Activated naive CD4-positive, alpha-beta T cell treated with anti-CD3 and anti-CD28 coated beads for 36 hours (primary cell): Measurements from ENCODE around the gene ADGRL1. TPM values are rescaled to one million over a fixed set of nuclear protein-coding genes. Genes with fewer than 3 reads are reported as not detected.
"Not testable (repeated sequence)": the region's sequence is repeated elsewhere in the genome, so short reads cannot be mapped to it uniquely, and the experiment has no call there.

ENCODE experiments used
- CTCF ChIA-PET: fragments of 350-600 bp; sonication (Branson Sonifier 250); formaldehyde crosslinking; loops from one replicate; lab custom pipeline; 2021; ENCODE audit warnings: antibody characterized with exemption; lab: Charles Lee
- DNase-seq: peaks from one replicate; pipeline ENCODE4 v3.0.0-alpha.2; 2020
- H3K27ac Mint-ChIP-seq: one replicate; pipeline ENCODE4 v1.8.0; 2021; ENCODE audit warnings: mild to moderate bottlenecking, mixed read lengths
- H3K27me3 Mint-ChIP-seq: one replicate; pipeline ENCODE4 v1.8.0; 2021; ENCODE audit warnings: low read depth, mixed read lengths
- H3K36me3 Mint-ChIP-seq: one replicate; pipeline ENCODE4 v1.8.0; 2021; ENCODE audit warnings: low read depth, mixed read lengths
- H3K4me1 Mint-ChIP-seq: one replicate; pipeline ENCODE4 v1.8.0; 2021; ENCODE audit warnings: low read depth, mixed read lengths
- H3K4me3 Mint-ChIP-seq: one replicate; pipeline ENCODE4 v1.8.0; 2021; ENCODE audit warnings: mild to moderate bottlenecking, moderate library complexity, mixed read lengths
- H3K9me3 Mint-ChIP-seq: one replicate; pipeline ENCODE4 v1.8.0; 2021; ENCODE audit warnings: mixed read lengths
- intact Hi-C: fragments of 100-400 bp; cut with micrococcal nuclease; formaldehyde crosslinking; loops from one replicate; pipeline ENCODE4 v1.15.1; 2023
- total RNA-seq, 2 experiments: library from RNA; stranded (reverse); gene quantifications; one replicate each; pipeline ENCODE4 v1.2.3, GENCODE V29; 2021

Gene ADGRL1
- total RNA-seq, 2 experiments from 2014 or later, result 13.5 to 14.6 TPM

- intact Hi-C loops, result loop anchor here (5.0 kb wide), 1 partner anchor 290 kb away; no protein-coding TSS in a partner anchor
- H3K4me3 Mint-ChIP-seq, result no peak overlapping the region
- H3K36me3 Mint-ChIP-seq, result no peaks in the 10 kb centered on the region
- H3K4me1 Mint-ChIP-seq, result no peaks in the 10 kb centered on the region
- CTCF ChIA-PET, result interaction anchor here (1.3 kb wide), 1 partner anchor 166 kb away, joined by 6 read pairs; no protein-coding TSS in a partner anchor
- no peaks in the 10 kb centered on the region for H3K9me3 Mint-ChIP-seq
- H3K27me3 Mint-ChIP-seq, result no peaks in the 10 kb centered on the region
- no peak overlapping the region for H3K27ac Mint-ChIP-seq
- no peak for DNase-seq
These were observed 23.5 kb downstream of the ADGRL1 start for GRCh38 chr19:14182476-14182875.

DNA sequence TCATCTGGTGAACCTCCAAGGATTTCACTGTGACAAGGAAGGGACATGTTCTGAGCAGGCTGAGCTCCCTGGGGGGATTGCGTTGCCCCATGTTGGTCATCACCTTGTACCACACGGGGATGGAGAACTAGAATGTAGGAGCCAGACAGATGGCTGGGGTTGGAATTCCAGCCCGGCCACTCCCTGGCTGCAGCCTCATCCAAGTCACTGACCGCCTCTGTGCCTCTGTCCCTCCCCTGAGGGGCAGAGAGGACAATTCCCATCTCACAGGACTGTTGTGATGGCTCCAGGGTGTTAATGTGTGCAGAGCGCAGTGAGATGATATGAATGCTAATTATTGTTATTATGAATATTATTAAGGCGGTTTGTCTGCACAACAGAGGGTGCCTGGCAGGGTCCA is 24.1 kb downstream of the ADGRL1 start:
- peaks cover 4% of the 10 kb centered on the region for H3K36me3 Mint-ChIP-seq
- no peak for DNase-seq
- no peak overlapping the region for H3K27ac Mint-ChIP-seq
- H3K9me3 Mint-ChIP-seq, result no peaks in the 10 kb centered on the region
- CTCF ChIA-PET, result interaction anchor here (1.3 kb wide), 1 partner anchor 166 kb away, joined by 6 read pairs; no protein-coding TSS in a partner anchor
- H3K27me3 Mint-ChIP-seq, result no peaks in the 10 kb centered on the region
- intact Hi-C loops, result loop anchor here (5.0 kb wide), 1 partner anchor 290 kb away; no protein-coding TSS in a partner anchor
- no peaks in the 10 kb centered on the region for H3K4me1 Mint-ChIP-seq
- H3K4me3 Mint-ChIP-seq, result no peak overlapping the region

- intact Hi-C loops, result loop anchor here (5.0 kb wide), 1 partner anchor 289 kb away; no protein-coding TSS in a partner anchor
- DNase-seq, H3K27ac Mint-ChIP-seq, H3K36me3 Mint-ChIP-seq, H3K4me1 Mint-ChIP-seq, CTCF ChIA-PET, H3K27me3 Mint-ChIP-seq, H3K9me3 Mint-ChIP-seq, H3K4me3 Mint-ChIP-seq: not testable (repeated sequence)
These were observed 24.8 kb downstream of the ADGRL1 start for GRCh38 chr19:14181199-14181598.

DNA sequence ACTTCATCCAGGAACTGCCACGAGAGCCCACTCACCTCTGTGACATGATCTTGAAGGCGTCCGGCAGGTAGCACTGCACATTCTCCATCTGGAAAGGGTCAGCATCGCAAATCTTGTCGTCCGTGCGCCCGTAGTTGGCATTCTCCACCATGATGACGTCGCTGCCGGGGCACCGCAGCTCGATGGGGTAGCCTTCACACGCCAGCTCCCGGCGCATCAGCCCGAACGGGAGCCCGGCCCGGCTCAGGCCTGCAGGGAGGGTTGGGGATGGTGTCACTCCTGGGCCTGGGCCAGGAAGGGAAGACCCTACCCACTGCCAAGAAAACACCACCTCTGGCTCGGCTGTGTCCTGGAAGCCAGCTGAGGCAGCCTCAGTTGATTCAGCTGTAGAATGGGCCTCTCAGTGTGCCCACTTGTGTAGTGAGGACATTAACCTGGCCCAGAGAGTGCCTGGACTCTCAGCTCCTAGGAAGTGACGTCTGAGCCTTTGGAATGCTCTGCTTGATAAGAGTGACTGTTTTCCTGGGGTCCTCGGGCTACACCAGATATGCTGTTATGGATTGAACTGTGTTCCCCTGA is 28.4 kb downstream of the ADGRL1 start:
- no peaks in the 10 kb centered on the region for H3K9me3 Mint-ChIP-seq
- intact Hi-C loops, result no loop called here
- H3K4me1 Mint-ChIP-seq, result peaks cover 4% of the 10 kb centered on the region
- no peaks in the 10 kb centered on the region for H3K27me3 Mint-ChIP-seq
- no peak overlapping the region for H3K27ac Mint-ChIP-seq
- CTCF ChIA-PET, result no interaction called here
- H3K4me3 Mint-ChIP-seq, result no peak overlapping the region
- no peak for DNase-seq
- H3K36me3 Mint-ChIP-seq, result peaks cover 13% of the 10 kb centered on the region

- H3K4me1 Mint-ChIP-seq, result peaks cover 4% of the 10 kb centered on the region
- intact Hi-C loops, result no loop called here
- DNase-seq, result no peak
- no peaks in the 10 kb centered on the region for H3K9me3 Mint-ChIP-seq
- H3K27ac Mint-ChIP-seq, result no peak overlapping the region
- H3K4me3 Mint-ChIP-seq, result no peak overlapping the region
- CTCF ChIA-PET, result no interaction called here
- H3K27me3 Mint-ChIP-seq, result no peaks in the 10 kb centered on the region
- peaks cover 23% of the 10 kb centered on the region for H3K36me3 Mint-ChIP-seq
These were observed 30.6 kb downstream of the ADGRL1 start for GRCh38 chr19:14175351-14175792.

DNA sequence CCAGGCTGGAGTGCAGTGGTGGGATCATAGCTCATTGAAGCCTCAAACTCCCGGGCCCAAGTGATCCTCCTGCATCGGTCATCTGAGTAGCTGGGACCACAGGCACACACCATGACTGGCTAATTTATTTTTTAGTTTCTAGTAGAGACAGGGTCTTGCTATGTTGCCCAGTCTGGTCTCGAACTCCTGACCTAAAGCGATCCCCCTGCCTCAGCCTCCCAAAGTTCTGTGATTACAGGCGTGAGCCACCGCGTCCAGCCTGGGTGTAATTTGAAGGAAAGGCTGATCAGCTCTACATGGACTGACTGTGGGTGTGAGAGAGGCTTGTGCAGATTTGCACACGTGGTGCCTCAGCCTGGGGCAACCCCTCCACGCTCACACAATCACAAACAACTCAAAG is 31.1 kb downstream of the ADGRL1 start:
- peaks cover 4% of the 10 kb centered on the region for H3K4me1 Mint-ChIP-seq
- intact Hi-C loops, result no loop called here
- peaks cover 28% of the 10 kb centered on the region for H3K36me3 Mint-ChIP-seq
- H3K4me3 Mint-ChIP-seq, result no peak overlapping the region
- DNase-seq, result no peak
- no peak overlapping the region for H3K27ac Mint-ChIP-seq
- H3K27me3 Mint-ChIP-seq, result no peaks in the 10 kb centered on the region
- CTCF ChIA-PET, result no interaction called here
- no peaks in the 10 kb centered on the region for H3K9me3 Mint-ChIP-seq

DNA sequence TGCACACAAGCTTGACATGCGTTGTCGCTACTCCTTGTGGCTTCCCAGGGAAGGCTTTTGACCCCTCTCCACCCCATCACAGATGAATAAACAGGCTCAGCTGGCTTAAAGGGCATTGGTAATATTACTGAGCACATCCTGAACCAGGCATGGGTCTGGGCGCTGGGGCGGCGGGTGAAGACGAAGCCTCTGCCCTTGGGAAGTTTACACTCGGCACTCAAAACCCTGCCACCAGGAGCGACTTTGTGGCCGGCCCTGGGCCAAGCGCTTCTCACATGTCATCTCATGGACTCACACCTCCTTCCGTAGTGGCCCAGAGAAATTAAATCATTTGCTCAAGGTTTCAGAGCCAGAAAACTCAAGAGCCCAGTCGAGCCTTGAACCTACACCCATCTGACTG is 37.0 kb downstream of the ADGRL1 start:
- no peak for DNase-seq
- H3K27me3 Mint-ChIP-seq, result no peaks in the 10 kb centered on the region
- H3K36me3 Mint-ChIP-seq, result peaks cover 19% of the 10 kb centered on the region
- CTCF ChIA-PET, result interaction anchor here (0.5 to 0.9 kb wide), 2 partner anchors 15 to 33 kb away, joined by 3 read pairs; partner anchors contain the start of gene ASF1B
- peaks cover 27% of the 10 kb centered on the region for H3K4me1 Mint-ChIP-seq
- no peak overlapping the region for H3K4me3 Mint-ChIP-seq
- no peak overlapping the region for H3K27ac Mint-ChIP-seq
- H3K9me3 Mint-ChIP-seq, result no peaks in the 10 kb centered on the region
- intact Hi-C loops, result no loop called here

- Mint-ChIP-seq H3K27ac (no peak overlapping the region), H3K4me3 (no peak overlapping the region), H3K4me1 (peaks cover 27% of the 10 kb centered on the region), H3K27me3 (no peaks in the 10 kb centered on the region), H3K9me3 (no peaks in the 10 kb centered on the region), H3K36me3 (peaks cover 18% of the 10 kb centered on the region)
- CTCF ChIA-PET, result interaction anchor here (0.6 to 1.7 kb wide), 5 partner anchors 20 to 180 kb away, joined by 3 to 4 read pairs (median 3); partner anchors contain the start of gene ASF1B
- DNase-seq, result no peak
- intact Hi-C loops, result no loop called here
These were observed 37.6 kb downstream of the ADGRL1 start for GRCh38 chr19:14168259-14168972.

DNA sequence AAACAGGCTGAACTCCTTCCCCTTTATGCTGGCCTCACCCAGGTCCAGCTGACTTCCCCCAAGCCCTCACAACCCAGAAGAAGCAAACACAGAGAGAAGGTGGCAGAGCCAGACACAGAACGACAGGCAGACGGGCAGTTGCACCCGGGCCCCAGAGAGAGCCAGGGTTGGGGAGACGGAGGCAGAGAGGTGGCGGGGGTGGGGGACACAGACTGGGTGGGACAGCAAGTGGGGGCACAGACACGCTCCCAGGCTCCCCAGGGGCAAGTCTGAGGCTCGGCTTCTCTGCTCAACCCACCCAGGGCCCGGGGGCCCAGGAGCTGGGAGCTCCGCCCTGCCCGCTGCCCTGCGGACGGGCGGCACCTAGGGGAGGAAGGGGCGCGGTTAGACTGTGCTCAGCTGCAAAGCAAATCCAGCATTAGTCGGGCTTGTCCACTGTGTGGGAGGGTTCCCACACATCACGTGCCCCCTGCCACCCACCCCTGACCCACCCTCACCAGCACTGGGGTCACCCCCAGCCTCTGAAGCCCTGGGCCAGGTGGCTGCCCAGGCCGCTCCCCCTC is 38.3 kb downstream of the ADGRL1 start:
- intact Hi-C loops, result no loop called here
- H3K27me3 Mint-ChIP-seq, result no peaks in the 10 kb centered on the region
- H3K4me3 Mint-ChIP-seq, result peak overlapping the region; percentile 62
- peak; percentile 26 for DNase-seq
- CTCF ChIA-PET, result interaction anchor here (0.6 to 1.7 kb wide), 4 partner anchors 19 to 181 kb away, joined by 3 to 4 read pairs (median 3); no protein-coding TSS in a partner anchor
- no peak overlapping the region for H3K27ac Mint-ChIP-seq
- H3K9me3 Mint-ChIP-seq, result no peaks in the 10 kb centered on the region
- H3K4me1 Mint-ChIP-seq, result peaks cover 27% of the 10 kb centered on the region
- peaks cover 18% of the 10 kb centered on the region for H3K36me3 Mint-ChIP-seq

DNA sequence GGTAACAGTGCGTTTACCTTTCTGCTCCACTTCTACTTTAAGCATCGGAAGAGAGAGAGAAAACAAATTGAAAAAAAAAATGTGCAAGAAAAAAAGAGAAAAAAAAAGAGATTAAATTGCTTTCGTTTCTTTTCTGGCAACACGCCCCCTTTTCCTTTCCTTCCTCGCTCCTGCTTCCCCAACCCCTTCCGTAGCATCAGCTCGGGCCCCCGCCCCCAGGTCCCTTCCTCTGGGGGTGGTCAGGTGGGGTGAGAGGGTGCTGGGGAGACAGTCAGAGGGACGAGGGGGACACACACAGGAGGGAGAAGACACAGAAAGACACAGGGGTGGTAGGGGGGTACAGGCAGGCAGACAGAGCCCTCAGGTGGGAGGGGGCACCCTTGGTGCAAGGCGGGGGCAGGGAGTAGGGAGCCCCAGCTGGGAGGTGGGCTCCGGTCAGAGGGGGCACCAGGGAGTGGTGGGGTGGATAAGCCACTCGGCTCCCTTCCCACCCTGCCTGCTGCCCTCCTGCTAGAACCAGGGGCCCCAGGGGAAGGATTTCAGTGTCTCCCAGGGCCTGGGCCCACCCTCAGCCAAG is 38.9 kb downstream of the ADGRL1 start:
- intact Hi-C loops, result no loop called here
- Mint-ChIP-seq H3K27me3 (no peaks in the 10 kb centered on the region), H3K36me3 (peaks cover 18% of the 10 kb centered on the region), H3K4me3 (peak overlapping the region; percentile 62), H3K27ac (peak overlapping the region; percentile 73), H3K9me3 (no peaks in the 10 kb centered on the region), H3K4me1 (peaks cover 27% of the 10 kb centered on the region)
- no peak for DNase-seq
- CTCF ChIA-PET, result interaction anchor here (1.0 to 1.7 kb wide), 4 partner anchors 19 to 314 kb away, joined by 3 to 4 read pairs (median 3); partner anchors contain the start of gene ASF1B

- Mint-ChIP-seq H3K9me3 (no peaks in the 10 kb centered on the region), H3K36me3 (peaks cover 13% of the 10 kb centered on the region), H3K27ac (peak overlapping the region; percentile 73), H3K4me3 (peak overlapping the region; percentile 62), H3K27me3 (no peaks in the 10 kb centered on the region), H3K4me1 (peaks cover 27% of the 10 kb centered on the region)
- intact Hi-C loops, result no loop called here
- no peak for DNase-seq
- CTCF ChIA-PET, result interaction anchor here (0.6 to 1.7 kb wide), 4 partner anchors 28 to 1355 kb away, joined by 3 to 4 read pairs (median 3); partner anchors contain the start of gene ASF1B
These were observed 39.8 kb downstream of the ADGRL1 start for GRCh38 chr19:14165990-14166830.
